Endothelial cell of umbilical vein (primary cell): ENCODE data around the gene OTUD5. TPM values are rescaled to one million over a fixed set of nuclear protein-coding genes. Genes with fewer than 3 reads are reported as not detected.

Experiments used
- BruUV-seq: library from RNA; stranded (reverse); fragments of 400-500 nt; replicated peaks from 2 replicates; lab custom pipeline; 2021; lab: Mats Ljungman, UMichigan
- CTCF ChIA-PET: fragments of 300-600, 350-600 bp; sonication (Branson Sonifier 250); formaldehyde crosslinking; loops from one replicate; lab custom pipeline; 2021; ENCODE audit warnings: antibody characterized with exemption, inconsistent platforms; lab: Charles Lee
- POLR2A ChIA-PET: fragments of 300-600, 350-600 bp; sonication (Branson Sonifier 250); formaldehyde crosslinking; loops from one replicate; lab custom pipeline; 2021; ENCODE audit warnings: antibody characterized with exemption, inconsistent platforms; lab: Charles Lee
- DNase-seq: peaks from one replicate; pipeline ENCODE4 v3.0.0-alpha.2; 2011; ENCODE audit warnings: low read depth, low spot score
- FAIRE-seq: peaks from 2 replicates; lab custom pipeline; 2011; peaks lifted over from hg19 to GRCh38; lab: Jason Lieb, UNC
- H2AFZ ChIP-seq: 2 replicates; pipeline ENCODE4 v1.6.0; 2012; ENCODE audit warnings: low read depth, low read length, control low read depth, inconsistent platforms
- H3K27ac ChIP-seq: 2 replicates; pipeline ENCODE4 v1.5.1; 2011; ENCODE audit warnings: low read depth, mild to moderate bottlenecking, control low read depth, low read length, moderate library complexity; ENCODE audit not compliant: insufficient read depth
- H3K27me3 ChIP-seq, 2 experiments: 2 replicates each; pipeline versions ENCODE4 v1.6.0 to v1.6.1; 2011; ENCODE audit warnings: low read length in 2 of 2, mixed read lengths in 1 of 2; ENCODE audit not compliant: control insufficient read depth in 2 of 2, insufficient read depth in 2 of 2
- H3K36me3 ChIP-seq, 2 experiments: 2 replicates in 1 of 2; 3 replicates in 1 of 2; pipeline ENCODE4 v1.5.1; 2011; ENCODE audit warnings: low read length in 2 of 2, mild to moderate bottlenecking in 1 of 2, moderate library complexity in 1 of 2; ENCODE audit not compliant: control insufficient read depth in 2 of 2, insufficient read depth in 2 of 2; ENCODE audit errors: extremely low read depth in 1 of 2
- H3K4me1 ChIP-seq: 3 replicates; pipeline ENCODE4 v1.5.1; 2011; ENCODE audit warnings: mild to moderate bottlenecking, low read length; ENCODE audit not compliant: control insufficient read depth, insufficient read depth; ENCODE audit errors: extremely low read depth
- H3K4me2 ChIP-seq: 2 replicates; pipeline ENCODE4 v1.6.1; 2011; ENCODE audit warnings: low read length, control low read depth, mixed read lengths; ENCODE audit not compliant: insufficient read depth
- H3K4me3 ChIP-seq, 3 experiments: fragments of 200-600 bp in 1 of 3; sonication (generic), shearing (Covaris generic) in 1 of 3; replicated peaks in 1 of 3; 2 replicates each; pipeline ENCODE4 v1.5.1; 2011 to 2016; ENCODE audit warnings: control low read depth in 3 of 3, low read length in 3 of 3, mild to moderate bottlenecking in 2 of 3, inconsistent platforms in 1 of 3, low read depth in 1 of 3, moderate library complexity in 1 of 3; ENCODE audit not compliant: insufficient read depth in 1 of 3
- H3K79me2 ChIP-seq: 2 replicates; pipeline ENCODE4 v1.6.0; 2012; ENCODE audit warnings: low read length, inconsistent platforms; ENCODE audit not compliant: control insufficient read depth, insufficient read depth
- H3K9ac ChIP-seq: replicated peaks from 2 replicates; pipeline ENCODE3; 2011; ENCODE audit warnings: low read length, control low read depth; ENCODE audit not compliant: insufficient read depth; ENCODE audit errors: extremely low read depth
- H3K9me1 ChIP-seq: replicated peaks from 3 replicates; pipeline ENCODE4 v1.6.0; 2011; ENCODE audit warnings: mild to moderate bottlenecking, low read length; ENCODE audit not compliant: control insufficient read depth, insufficient read depth; ENCODE audit errors: extremely low read depth
- H3K9me3 ChIP-seq: replicated peaks from 2 replicates; pipeline ENCODE4 v1.5.1; 2012; ENCODE audit warnings: low read length, inconsistent platforms; ENCODE audit not compliant: control insufficient read depth, insufficient read depth
- H4K20me1 ChIP-seq: replicated peaks from 2 replicates; pipeline ENCODE3; 2011; ENCODE audit warnings: mild to moderate bottlenecking, low read length; ENCODE audit not compliant: control insufficient read depth, insufficient read depth; ENCODE audit errors: extremely low read depth
- EZH2 ChIP-seq: IDR thresholded peaks from 2 replicates; pipeline ENCODE4 v1.6.1; 2012; ENCODE audit warnings: borderline replicate concordance, low read depth, mild to moderate bottlenecking, moderate library complexity, low read length, inconsistent platforms; ENCODE audit not compliant: severe bottlenecking
- FOS ChIP-seq: IDR thresholded peaks from 2 replicates; pipeline ENCODE4 v1.6.1; 2011; ENCODE audit warnings: mild to moderate bottlenecking, low read length, moderate library complexity, borderline replicate concordance; ENCODE audit not compliant: insufficient read depth
- GATA2 ChIP-seq: IDR thresholded peaks from 2 replicates; pipeline ENCODE4 v1.7.0; 2011; ENCODE audit warnings: low read depth, mild to moderate bottlenecking, moderate library complexity, mixed read lengths, low read length; ENCODE audit not compliant: insufficient read length, insufficient read depth
- MAX ChIP-seq: IDR thresholded peaks from 2 replicates; pipeline ENCODE4 v1.6.1; 2011; ENCODE audit not compliant: insufficient read depth, insufficient read length
- POLR2A ChIP-seq: IDR thresholded peaks from 2 replicates; pipeline ENCODE4 v1.6.1; 2012; ENCODE audit warnings: low read depth, mild to moderate bottlenecking, control low read depth, low read length
- POLR2AphosphoS5 ChIP-seq: IDR thresholded peaks from 2 replicates; pipeline ENCODE4 v1.6.1; 2012; ENCODE audit warnings: low read depth, mild to moderate bottlenecking, control low read depth, low read length, moderate library complexity; ENCODE audit not compliant: insufficient read depth
- dilution Hi-C: fragments of 300-500 bp; cut with MboI; formaldehyde crosslinking; loops from one replicate; pipeline ENCODE4 v1.15.0; 2019; ENCODE audit warnings: low sequenced_read_pairs; ENCODE audit not compliant: extremely low pct_ligation_motif_present
- intact Hi-C: fragments of 100-400 bp; cut with micrococcal nuclease; formaldehyde crosslinking; loops from one replicate; pipeline ENCODE4 v1.10.0; 2022
- polyA plus RNA-seq, 4 experiments: library from polyadenylated mRNA; depleted of rRNA in 3 of 4; stranded (reverse) in 3 of 4; unstranded in 1 of 4; fragments of >200 nt; gene quantifications; 2 replicates each; pipeline versions ENCODE4 v1.2.1 to v1.2.3, GENCODE V29; 2011 to 2012; ENCODE audit warnings: missing spikeins in 1 of 4
- total RNA-seq: library from RNA; stranded (reverse); gene quantifications from 2 replicates; pipeline ENCODE4 v1.2.3, GENCODE V29; 2021
- TF ChIP-seq, protein P1 (sequence below), 2 donors: IDR thresholded peaks; 1 replicate in 1 of 2; 2 replicates in 1 of 2; pipeline ENCODE4 v1.5.1; 2011; ENCODE audit warnings: low read length in 2 of 2, mild to moderate bottlenecking in 2 of 2, moderate library complexity in 2 of 2, control low read depth in 1 of 2, inconsistent platforms in 1 of 2, low read depth in 1 of 2; ENCODE audit not compliant: insufficient read depth in 1 of 2; ENCODE audit errors: extremely low read depth in 1 of 2

The OTUD5 gene
- total and polyA plus RNA-seq, 2 donors (not counting 3 experiments of a cell fraction or from before 2014, with no cell fraction given), result 44.3 to 44.6 TPM

- Histone ChIP-seq H3K27me3 (no peaks in the 10 kb centered on the region), H3K4me3 (peak overlapping the region; percentile 15 to 71 (median 56)), H3K36me3 (no peaks in the 10 kb centered on the region), H3K4me2 (no peak overlapping the region), H3K9ac (peak overlapping the region; percentile 86), H3K9me1 (no peaks in the 10 kb centered on the region), H3K4me1 (peaks cover 16% of the 10 kb centered on the region), H3K79me2 (peaks cover 36% of the 10 kb centered on the region), H4K20me1 (no peaks in the 10 kb centered on the region), H2AFZ (no peak overlapping the region), H3K9me3 (no peaks in the 10 kb centered on the region), H3K27ac (peak overlapping the region; percentile 87)
- FAIRE-seq (peak; percentile 97), DNase-seq (peak; percentile 97)
- ChIA-PET CTCF (interaction anchor here (0.6 to 1.3 kb wide), 4 partner anchors 14 to 1733 kb away, joined by 3 to 6 read pairs (median 5); partner anchors contain the start of genes HDAC6 and KCND1), POLR2A (interaction anchor here (0.6 to 1.1 kb wide), 4 partner anchors 60 to 221 kb away, joined by 3 to 8 read pairs (median 4); partner anchors contain the start of gene TFE3)
- BruUV-seq, result TSS peak; percentile 61
- intact Hi-C loops, result loop anchor here (1.0 to 5.0 kb wide), 4 partner anchors 39 to 144 kb away; partner anchors contain the start of genes PIM2 and TFE3
- peak; percentile 34 for TF ChIP-seq POLR2A
- no peak for TF ChIP-seq EZH2
- no peak for TF ChIP-seq MAX
- dilution Hi-C loops, result no loop called here
Observed at GRCh38 chrX:48957827-48958634, 624 bp upstream of the OTUD5 start.

GRCh38 chrX:48956728-48957414 lies 536 bp downstream of the OTUD5 start:
- H3K4me1 ChIP-seq, result peaks cover 13% of the 10 kb centered on the region
- H3K9me1 ChIP-seq, result no peaks in the 10 kb centered on the region
- peak overlapping the region; percentile 86 for H3K9ac ChIP-seq
- no peaks in the 10 kb centered on the region for H3K36me3 ChIP-seq
- POLR2A ChIA-PET, result no interaction called here
- TF ChIP-seq MAX, result no peak
- TF ChIP-seq, protein P1, sequence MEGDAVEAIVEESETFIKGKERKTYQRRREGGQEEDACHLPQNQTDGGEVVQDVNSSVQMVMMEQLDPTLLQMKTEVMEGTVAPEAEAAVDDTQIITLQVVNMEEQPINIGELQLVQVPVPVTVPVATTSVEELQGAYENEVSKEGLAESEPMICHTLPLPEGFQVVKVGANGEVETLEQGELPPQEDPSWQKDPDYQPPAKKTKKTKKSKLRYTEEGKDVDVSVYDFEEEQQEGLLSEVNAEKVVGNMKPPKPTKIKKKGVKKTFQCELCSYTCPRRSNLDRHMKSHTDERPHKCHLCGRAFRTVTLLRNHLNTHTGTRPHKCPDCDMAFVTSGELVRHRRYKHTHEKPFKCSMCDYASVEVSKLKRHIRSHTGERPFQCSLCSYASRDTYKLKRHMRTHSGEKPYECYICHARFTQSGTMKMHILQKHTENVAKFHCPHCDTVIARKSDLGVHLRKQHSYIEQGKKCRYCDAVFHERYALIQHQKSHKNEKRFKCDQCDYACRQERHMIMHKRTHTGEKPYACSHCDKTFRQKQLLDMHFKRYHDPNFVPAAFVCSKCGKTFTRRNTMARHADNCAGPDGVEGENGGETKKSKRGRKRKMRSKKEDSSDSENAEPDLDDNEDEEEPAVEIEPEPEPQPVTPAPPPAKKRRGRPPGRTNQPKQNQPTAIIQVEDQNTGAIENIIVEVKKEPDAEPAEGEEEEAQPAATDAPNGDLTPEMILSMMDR (IDR thresholded peaks at IDR 0.05; ENCODE audit: extremely low read depth in 1 of 2, insufficient read depth in 1 of 2, low read depth in 1 of 2, low read length in 2 of 2), result no peak
- no peak for TF ChIP-seq EZH2
- no peak for TF ChIP-seq GATA2
- no peak for TF ChIP-seq FOS
- no peak for TF ChIP-seq POLR2AphosphoS5
- intact Hi-C loops (loop anchor here (1.0 to 5.0 kb wide), 2 partner anchors 66 to 145 kb away; no protein-coding TSS in a partner anchor), dilution Hi-C loops (no loop called here)
- no TSS peak for BruUV-seq
- peak overlapping the region; percentile 87 for H3K27ac ChIP-seq
- H3K9me3 ChIP-seq, result no peaks in the 10 kb centered on the region
- no peak overlapping the region for H2AFZ ChIP-seq
- DNase-seq (peak; percentile 27), FAIRE-seq (no peak)
- peak overlapping the region; percentile 6 to 71 (median 54) for H3K4me3 ChIP-seq
- peaks cover 47% of the 10 kb centered on the region for H3K79me2 ChIP-seq
- CTCF ChIA-PET, result interaction anchor here (1.0 kb wide), 1 partner anchor 15 kb away, joined by 3 read pairs; the partner anchor contains the start of gene KCND1
- H3K27me3 ChIP-seq, result no peaks in the 10 kb centered on the region
- peak overlapping the region; percentile 64 for H3K4me2 ChIP-seq
- H4K20me1 ChIP-seq, result no peaks in the 10 kb centered on the region
